Measurements from ENCODE around the gene ADCY5.

The ADCY5 gene

DNA sequence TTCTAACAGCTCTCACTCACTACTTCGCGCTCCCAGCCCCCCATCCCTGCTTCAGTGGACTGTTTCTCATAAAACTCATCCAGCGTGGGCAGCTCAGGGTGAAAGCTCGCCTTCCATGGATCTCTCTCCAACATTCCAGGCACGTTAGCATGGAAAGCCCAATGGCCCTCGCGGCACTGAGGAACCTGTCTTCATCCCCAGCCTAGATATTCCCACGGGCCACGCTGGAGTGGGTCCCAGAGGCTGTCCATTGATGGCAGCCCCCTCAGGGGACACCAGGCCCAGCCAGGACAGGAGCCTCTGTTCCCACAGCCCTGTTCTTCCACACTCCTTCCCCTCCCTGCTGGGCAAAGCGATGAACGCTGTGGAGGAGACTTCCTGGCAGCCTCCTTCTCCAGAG, 126.0 kb downstream of the ADCY5 start:
- no peak overlapping the region for H3K4me3 ChIP-seq (ENCODE audit: low read depth, low read length)
- DNase-seq (ENCODE audit: low read depth) = no peak
- TF ChIP-seq CTCF (conservative IDR thresholded peaks at IDR 0.05; ENCODE audit: low read depth, low read length) = no peak

DNA sequence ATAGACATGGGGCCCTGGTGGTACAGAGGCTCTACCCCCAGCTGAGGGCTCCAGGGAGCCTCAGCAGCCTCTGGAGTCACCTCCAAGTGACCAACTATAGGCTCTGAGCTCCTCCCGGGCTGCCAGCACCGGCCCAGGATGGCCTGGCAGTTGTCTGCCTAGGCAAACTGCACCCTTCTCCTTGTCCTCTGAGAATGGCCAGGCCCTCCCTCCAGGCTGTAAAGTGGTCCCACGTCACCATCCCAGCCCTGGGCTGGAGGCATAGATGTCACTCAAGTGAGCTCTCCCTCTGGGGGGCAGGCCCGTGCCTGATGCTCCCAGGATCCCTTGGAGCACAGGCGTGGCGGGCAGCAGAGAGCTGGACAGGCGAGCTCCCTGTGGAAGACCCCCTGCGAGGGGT, 127.1 kb downstream of the ADCY5 start:
- no peak for DNase-seq (ENCODE audit: low read depth)
- no peak for TF ChIP-seq CTCF (conservative IDR thresholded peaks at IDR 0.05; ENCODE audit: low read depth, low read length)
- no peak overlapping the region for H3K4me3 ChIP-seq (ENCODE audit: low read depth, low read length)

- no peak for TF ChIP-seq CTCF (conservative IDR thresholded peaks at IDR 0.05; ENCODE audit: low read depth, low read length)
- H3K4me3 ChIP-seq (ENCODE audit: low read depth, low read length) = no peak overlapping the region
- no peak for DNase-seq (ENCODE audit: low read depth)
Observed at GRCh38 chr3:123320221-123320620, 128.7 kb downstream of the ADCY5 start.

- DNase-seq (ENCODE audit: low read depth) = no peak
- no peak for TF ChIP-seq CTCF (conservative IDR thresholded peaks at IDR 0.05; ENCODE audit: low read depth, low read length)
- no peak overlapping the region for H3K4me3 ChIP-seq (ENCODE audit: low read depth, low read length)
Observed at GRCh38 chr3:123319760-123320159, 129.1 kb downstream of the ADCY5 start.

DNA sequence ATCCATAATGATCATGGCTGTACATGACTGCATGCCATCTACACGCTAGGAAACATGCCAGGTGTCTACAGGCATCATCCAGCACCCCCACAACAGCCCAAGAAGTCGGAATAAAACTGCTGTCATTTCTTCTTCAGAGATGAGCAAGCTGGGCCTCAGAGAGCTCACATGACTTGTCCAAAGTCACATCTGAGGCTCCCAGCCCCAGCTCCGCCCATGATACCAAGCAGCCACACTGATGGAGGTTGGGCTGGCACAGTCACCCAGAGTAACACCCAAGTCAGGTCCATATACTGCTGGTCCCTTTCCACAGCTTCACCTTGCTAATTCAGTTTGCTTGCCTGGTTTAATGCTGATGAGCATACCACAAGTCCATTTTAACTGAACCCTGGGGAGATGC, 130.5 kb downstream of the ADCY5 start:
- no peak for TF ChIP-seq CTCF (conservative IDR thresholded peaks at IDR 0.05; ENCODE audit: low read depth, low read length)
- no peak overlapping the region for H3K4me3 ChIP-seq (ENCODE audit: low read depth, low read length)
- DNase-seq (ENCODE audit: low read depth) = no peak

GRCh38 chr3:123317716-123318115, 131.2 kb downstream of the ADCY5 start:
- no peak for DNase-seq (ENCODE audit: low read depth)
- no peak overlapping the region for H3K4me3 ChIP-seq (ENCODE audit: low read depth, low read length)
- no peak for TF ChIP-seq CTCF (conservative IDR thresholded peaks at IDR 0.05; ENCODE audit: low read depth, low read length)

DNA sequence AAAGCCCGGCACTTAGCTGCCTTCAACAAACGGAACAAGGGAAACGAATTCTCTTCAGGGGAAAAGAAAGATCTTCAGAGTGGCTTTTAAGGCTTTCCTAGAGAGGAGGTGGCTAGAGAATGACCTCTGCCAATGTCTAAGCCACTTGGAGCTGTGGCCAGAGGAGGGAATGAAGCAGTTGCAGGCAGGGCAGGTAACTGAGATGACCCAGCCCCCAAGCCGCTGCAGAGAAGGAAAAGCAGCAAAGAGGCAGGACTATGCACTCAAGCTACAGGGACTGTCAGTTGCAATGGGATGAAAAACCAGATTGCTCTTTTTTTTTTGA, 133.7 kb downstream of the ADCY5 start:
- TF ChIP-seq CTCF (conservative IDR thresholded peaks at IDR 0.05; ENCODE audit: low read depth, low read length) = no peak
- DNase-seq (ENCODE audit: low read depth) = no peak
- H3K4me3 ChIP-seq (ENCODE audit: low read depth, low read length) = no peak overlapping the region
